Activated CD8-positive, alpha-beta T cell treated with anti-CD3 and anti-CD28 coated beads for 36 hours (primary cell): Measurements from ENCODE around the gene BTRC. TPM values are rescaled to one million over a fixed set of nuclear protein-coding genes. Genes with fewer than 3 reads are reported as not detected.
A peak's percentile ranks its signal among the peaks of the same experiment; 100 is the strongest.

ENCODE experiments used
- ATAC-seq: fragments of 200-7000 bp; cut with Tn5 transposase; one replicate; pipeline ENCODE4 v1.10.0; 2021; ENCODE audit warnings: mild to moderate bottlenecking, moderate library complexity
- CTCF ChIA-PET: fragments of 350-600 bp; sonication (Branson Sonifier 250); formaldehyde crosslinking; loops from one replicate; lab custom pipeline; 2021; ENCODE audit warnings: antibody characterized with exemption; lab: Charles Lee
- POLR2A ChIA-PET: fragments of 350-600 bp; sonication (Branson Sonifier 250); formaldehyde crosslinking; loops from one replicate; lab custom pipeline; 2021; ENCODE audit warnings: antibody characterized with exemption; lab: Charles Lee
- DNase-seq: peaks from one replicate; pipeline ENCODE4 v3.0.0-alpha.2; 2020
- H3K27ac Mint-ChIP-seq: one replicate; pipeline ENCODE4 v1.8.0; 2021; ENCODE audit warnings: mild to moderate bottlenecking, mixed read lengths
- H3K27me3 Mint-ChIP-seq: one replicate; pipeline ENCODE4 v1.8.0; 2021; ENCODE audit warnings: mixed read lengths
- H3K36me3 Mint-ChIP-seq: one replicate; pipeline ENCODE4 v1.8.0; 2021; ENCODE audit warnings: low read depth, mixed read lengths
- H3K4me1 Mint-ChIP-seq: one replicate; pipeline ENCODE4 v1.8.0; 2021; ENCODE audit warnings: low read depth, mixed read lengths
- H3K4me3 Mint-ChIP-seq: one replicate; pipeline ENCODE4 v1.8.0; 2021; ENCODE audit warnings: mild to moderate bottlenecking, moderate library complexity, mixed read lengths
- H3K9me3 Mint-ChIP-seq: one replicate; pipeline ENCODE4 v1.8.0; 2021; ENCODE audit warnings: mixed read lengths
- CTCF ChIP-seq: fragments of 200-600 bp; IDR thresholded peaks from one replicate; pipeline ENCODE4 v1.8.0; 2022; ENCODE audit warnings: antibody characterized with exemption, mild to moderate bottlenecking
- intact Hi-C: fragments of 100-400 bp; cut with micrococcal nuclease; formaldehyde crosslinking; loops from one replicate; pipeline ENCODE4 v1.10.0; 2022
- total RNA-seq, 2 experiments: library from RNA; stranded (reverse); gene quantifications; one replicate each; pipeline ENCODE4 v1.2.3, GENCODE V29; 2021

BTRC gene
- total RNA-seq, 2 experiments from 2014 or later: 11.6 to 14.6 TPM

GRCh38 chr10:101464599-101464998, 110.6 kb downstream of the BTRC start:
- POLR2A ChIA-PET: interaction anchor here (0.6 to 1.2 kb wide), 2 partner anchors 35 to 40 kb away, joined by 3 read pairs; no protein-coding TSS in a partner anchor
- Mint-ChIP-seq H3K36me3 (no peaks in the 10 kb centered on the region), H3K27ac (no peak overlapping the region), H3K9me3 (no peaks in the 10 kb centered on the region), H3K4me3 (no peak overlapping the region), H3K4me1 (peaks cover 8% of the 10 kb centered on the region), H3K27me3 (no peaks in the 10 kb centered on the region)
- intact Hi-C loops: no loop called here
- DNase-seq (no peak), ATAC-seq (no peak)
- no peak for TF ChIP-seq CTCF
- CTCF ChIA-PET: interaction anchor here (1.1 to 4.2 kb wide), 6 partner anchors 11 to 251 kb away, joined by 3 to 52 read pairs (median 5); no protein-coding TSS in a partner anchor

- TF ChIP-seq CTCF: no peak
- intact Hi-C loops: loop anchor here (5.0 kb wide), 1 partner anchor 254 kb away; no protein-coding TSS in a partner anchor
- ATAC-seq (no peak), DNase-seq (no peak)
- Mint-ChIP-seq H3K4me3 (no peak overlapping the region), H3K27ac (no peak overlapping the region), H3K27me3 (no peaks in the 10 kb centered on the region), H3K4me1 (peaks cover 8% of the 10 kb centered on the region), H3K36me3 (no peaks in the 10 kb centered on the region), H3K9me3 (no peaks in the 10 kb centered on the region)
- ChIA-PET CTCF (interaction anchor here (0.6 to 4.2 kb wide), 46 partner anchors 12 to 259 kb away, joined by 3 to 52 read pairs (median 4); no protein-coding TSS in a partner anchor), POLR2A (interaction anchor here (0.6 kb wide), 1 partner anchor 91 kb away, joined by 3 read pairs; no protein-coding TSS in a partner anchor)
These were observed 112.3 kb downstream of the BTRC start for GRCh38 chr10:101466016-101466912.

GRCh38 chr10:101467286-101467770, 113.4 kb downstream of the BTRC start:
- peak; percentile 75 for TF ChIP-seq CTCF
- no peaks in the 10 kb centered on the region for H3K27me3 Mint-ChIP-seq
- no peaks in the 10 kb centered on the region for H3K36me3 Mint-ChIP-seq
- DNase-seq (peak; percentile 29), ATAC-seq (peak; percentile 88)
- POLR2A ChIA-PET: no interaction called here
- peaks cover 8% of the 10 kb centered on the region for H3K4me1 Mint-ChIP-seq
- H3K4me3 Mint-ChIP-seq: no peak overlapping the region
- intact Hi-C loops: loop anchor here (5.0 kb wide), 1 partner anchor 255 kb away; no protein-coding TSS in a partner anchor
- CTCF ChIA-PET: interaction anchor here (0.6 to 4.2 kb wide), 53 partner anchors 8 to 313 kb away, joined by 3 to 52 read pairs (median 4); no protein-coding TSS in a partner anchor
- no peak overlapping the region for H3K27ac Mint-ChIP-seq
- no peaks in the 10 kb centered on the region for H3K9me3 Mint-ChIP-seq

GRCh38 chr10:101468159-101468558, 114.2 kb downstream of the BTRC start:
- ChIA-PET CTCF (interaction anchor here (0.7 to 4.2 kb wide), 17 partner anchors 9 to 254 kb away, joined by 3 to 52 read pairs (median 5); no protein-coding TSS in a partner anchor), POLR2A (no interaction called here)
- no peak for TF ChIP-seq CTCF
- Mint-ChIP-seq H3K4me1 (peaks cover 8% of the 10 kb centered on the region), H3K9me3 (no peaks in the 10 kb centered on the region), H3K36me3 (no peaks in the 10 kb centered on the region), H3K4me3 (no peak overlapping the region), H3K27ac (no peak overlapping the region), H3K27me3 (no peaks in the 10 kb centered on the region)
- intact Hi-C loops: loop anchor here (5.0 kb wide), 1 partner anchor 256 kb away; no protein-coding TSS in a partner anchor
- no peak for DNase-seq
- no peak for ATAC-seq
